ENCODE results near the gene BLOC1S6.
A peak's percentile ranks its signal among the peaks of the same experiment; 100 is the strongest.

The BLOC1S6 gene

GRCh38 chr15:45587095-45587862 lies at the start of gene BLOC1S6:
Gene BLOC1S6, plus strand, starts transcription at chr15:45587379. Its CDS starts 65 bp downstream, at chr15:45587444.
- DNase-seq (ENCODE audit: low read depth in 2 of 2, low spot score in 1 of 2) = peak; percentile 73 to 80

- DNase-seq (ENCODE audit: low read depth in 2 of 2, low spot score in 1 of 2) = no peak
Measured at GRCh38 chr15:45539680-45540079, 47.5 kb upstream of the BLOC1S6 start.

GRCh38 chr15:45540531-45540930 lies 46.6 kb upstream of the BLOC1S6 start:
- DNase-seq (ENCODE audit: low read depth in 2 of 2, low spot score in 1 of 2) = no peak

- no peak for DNase-seq (ENCODE audit: low read depth in 2 of 2, low spot score in 1 of 2)
Measured at GRCh38 chr15:45543051-45543450, 44.1 kb upstream of the BLOC1S6 start.

GRCh38 chr15:45544266-45545023 lies 42.7 kb upstream of the BLOC1S6 start:
- no peak for DNase-seq (ENCODE audit: low read depth in 2 of 2, low spot score in 1 of 2)

- DNase-seq (ENCODE audit: low read depth in 2 of 2, low spot score in 1 of 2) = no peak
Measured at GRCh38 chr15:45546789-45547188, 40.4 kb upstream of the BLOC1S6 start.

- no peak for DNase-seq (ENCODE audit: low read depth in 2 of 2, low spot score in 1 of 2)
Measured at GRCh38 chr15:45548753-45549520, 38.2 kb upstream of the BLOC1S6 start.

GRCh38 chr15:45549541-45550220 lies 37.5 kb upstream of the BLOC1S6 start:
- no peak for DNase-seq (ENCODE audit: low read depth in 2 of 2, low spot score in 1 of 2)

GRCh38 chr15:45550436-45550835 lies 36.7 kb upstream of the BLOC1S6 start:
- no peak for DNase-seq (ENCODE audit: low read depth in 2 of 2, low spot score in 1 of 2)

- DNase-seq (ENCODE audit: low read depth in 2 of 2, low spot score in 1 of 2) = no peak
Measured at GRCh38 chr15:45551676-45552075, 35.5 kb upstream of the BLOC1S6 start.

- no peak for DNase-seq (ENCODE audit: low read depth in 2 of 2, low spot score in 1 of 2)
Measured at GRCh38 chr15:45555934-45556608, 31.1 kb upstream of the BLOC1S6 start.

GRCh38 chr15:45572617-45573016 lies 14.6 kb upstream of the BLOC1S6 start:
- no peak for DNase-seq (ENCODE audit: low read depth in 2 of 2, low spot score in 1 of 2)

GRCh38 chr15:45573961-45574629 lies 13.1 kb upstream of the BLOC1S6 start:
- DNase-seq (ENCODE audit: low read depth in 2 of 2, low spot score in 1 of 2) = no peak

GRCh38 chr15:45581919-45582318 lies 5.3 kb upstream of the BLOC1S6 start:
- no peak for DNase-seq (ENCODE audit: low read depth in 2 of 2, low spot score in 1 of 2)

- no peak for DNase-seq (ENCODE audit: low read depth in 2 of 2, low spot score in 1 of 2)
Measured at GRCh38 chr15:45583731-45584639, 3.2 kb upstream of the BLOC1S6 start.

GRCh38 chr15:45585069-45585791 lies 1.9 kb upstream of the BLOC1S6 start:
- DNase-seq (ENCODE audit: low read depth in 2 of 2, low spot score in 1 of 2) = no peak

- no peak for DNase-seq (ENCODE audit: low read depth in 2 of 2, low spot score in 1 of 2)
Measured at GRCh38 chr15:45586125-45586524, 1.1 kb upstream of the BLOC1S6 start.

GRCh38 chr15:45586601-45587094 lies 531 bp upstream of the BLOC1S6 start:
- DNase-seq (ENCODE audit: low read depth in 2 of 2, low spot score in 1 of 2) = no peak

Measured in stimulated activated CD8-positive, alpha-beta memory T cell treated with anti-CD3 and anti-CD28 coated beads, Interleukin-4, amount 100 ng/mL, for 1 hour (primary cell).